ENCODE data around the gene MAP10. TPM values are rescaled to one million over a fixed set of nuclear protein-coding genes. Genes with fewer than 3 reads are reported as not detected.

MAP10 gene
- total RNA-seq, 1 donor from 2014 or later = 0.64 TPM

DNA sequence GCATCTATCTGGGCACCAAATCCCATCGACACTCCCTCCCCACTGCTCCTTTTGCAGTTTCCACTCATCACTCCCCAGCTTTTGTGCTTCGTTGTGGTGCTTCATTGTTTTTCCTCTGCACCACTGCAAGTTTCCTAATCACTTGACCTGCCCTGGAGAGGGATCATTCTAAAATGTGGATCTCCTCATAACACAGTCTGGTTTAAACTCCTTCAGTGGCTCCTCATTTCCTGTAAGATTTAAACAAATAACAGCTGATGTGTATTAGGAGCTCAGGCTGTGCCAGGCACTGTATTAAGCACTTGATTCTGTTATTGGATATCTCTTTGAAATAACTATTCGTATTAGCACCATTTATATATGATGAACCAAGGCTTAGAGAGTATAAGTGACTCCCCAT lies 51.3 kb downstream of the MAP10 start:
- DNase-seq (ENCODE audit: low read depth in 2 of 2) = no peak

Other genes starting within 250 kb of the MAP10 start
- 11.7 and 11.8 TPM in 2 replicates for gene SIPA1L2, start 175.3 kb upstream of the MAP10 start, total RNA-seq
- 8.6 and 9.4 TPM in 2 replicates for gene NTPCR, start 145.2 kb downstream of the MAP10 start, total RNA-seq

Data from dermis microvascular lymphatic vessel endothelial cell (primary cell).